Ovary (tissue), 9 donors: ENCODE data around the gene NKX1-1. TPM values are rescaled to one million over a fixed set of nuclear protein-coding genes. Genes with fewer than 3 reads are reported as not detected.

Experiments
- DNase-seq, 5 donors: peaks; one replicate each; pipeline ENCODE4 v3.0.0-alpha.2; 2019 to 2020
- H3K27ac ChIP-seq, 2 donors: fragments of 200-600 bp; one replicate each; pipeline versions ENCODE4 v1.5.1 to v1.8.0; 2019 to 2022
- H3K27me3 ChIP-seq: fragments of 200-600 bp; one replicate; pipeline ENCODE4 v1.8.0; 2022
- H3K36me3 ChIP-seq: fragments of 200-600 bp; sonication (generic); one replicate; pipeline ENCODE4 v1.5.1; 2019
- H3K4me1 ChIP-seq: one replicate; pipeline ENCODE4 v1.8.1; 2013; ENCODE audit warnings: mild to moderate bottlenecking, moderate library complexity; ENCODE audit not compliant: insufficient read depth
- H3K4me3 ChIP-seq: fragments of 200-600 bp; sonication (generic); one replicate; pipeline ENCODE4 v1.5.1; 2017
- H3K9me3 ChIP-seq, 2 donors: fragments of 200-600 bp in 1 of 2; sonication (generic) in 1 of 2; one replicate each; pipeline versions ENCODE4 v1.5.1 to v1.8.1; 2013 to 2019; ENCODE audit warnings: mild to moderate bottlenecking in 1 of 2, moderate library complexity in 1 of 2
- EP300 ChIP-seq: sonication (generic); formaldehyde crosslinking; IDR thresholded peaks from one replicate; pipeline ENCODE4 v1.6.1; 2017; ENCODE audit warnings: antibody characterized with exemption
- POLR2A ChIP-seq: fragments of 450-650 bp; IDR thresholded peaks from one replicate; pipeline ENCODE4 v1.6.1; 2017; ENCODE audit warnings: antibody characterized with exemption, mild to moderate bottlenecking, moderate library complexity
- WGBS, 3 donors: extraction: QIAGEN DNeasy Blood & Tissue Kit in 1 of 3; methylation state at CpG; one replicate each; pipeline versions ENCODE4 v1.1.5 to v1.1.7; 2013 to 2017; 5-methylcytosine and 5-hydroxymethylcytosine counted together
- intact Hi-C, 4 donors: fragments of 100-400 bp; cut with DNase I; formaldehyde crosslinking; loops; one replicate each; pipeline versions ENCODE4 v1.11.0 to v1.15.1; 2022 to 2023
- polyA plus RNA-seq, 2 donors: library from polyadenylated mRNA; stranded (reverse); fragments of 200-250 nt in 1 of 2; fragments of 350-450 nt in 1 of 2; fragmentation: Illumina TruSeq in 1 of 2; extraction: RNeasy Lipid Tissue Mini Kit (QIAGEN cat#74804) in 1 of 2; gene quantifications; one replicate each; pipeline ENCODE4 v1.2.3, GENCODE V29; 2013 to 2014
- total RNA-seq, 7 donors: library from RNA; depleted of rRNA in 2 of 7; stranded (reverse); fragments of >200 nt in 2 of 7; fragmentation: NEBNext Ultra II Directional in 3 of 7; extraction: Animal tissue kit (Norgen Biotek cat#: 25700) in 3 of 7; gene quantifications; one replicate each; pipeline versions ENCODE4 v1.1.0 to v1.2.4, GENCODE V29; 2016 to 2023
- TF ChIP-seq, protein P1 (sequence below), 3 donors: fragments of 450-650 bp in 2 of 3; fragments of 200-600 bp in 1 of 3; IDR thresholded peaks; one replicate each; pipeline versions ENCODE4 v1.5.1 to v1.8.0; 2016 to 2022; ENCODE audit warnings: antibody characterized with exemption in 3 of 3, mild to moderate bottlenecking in 1 of 3
- donor health status: DM: no; HTN: no; CAD: no; lungs with moderate emphysema.
- donor health status: DM: no; HTN: no; CAD: no.
- donor health status: Bipolar disorder and iron deficiency.
- donor health status: DM: yes; HTN: yes; CAD: no.
- donor health status: DM: no; HTN: no; CAD: no.
- donor health status: DM: yes; HTN: yes; CAD: no.

NKX1-1 gene
- total and polyA plus RNA-seq, 9 donors = not detected

DNA sequence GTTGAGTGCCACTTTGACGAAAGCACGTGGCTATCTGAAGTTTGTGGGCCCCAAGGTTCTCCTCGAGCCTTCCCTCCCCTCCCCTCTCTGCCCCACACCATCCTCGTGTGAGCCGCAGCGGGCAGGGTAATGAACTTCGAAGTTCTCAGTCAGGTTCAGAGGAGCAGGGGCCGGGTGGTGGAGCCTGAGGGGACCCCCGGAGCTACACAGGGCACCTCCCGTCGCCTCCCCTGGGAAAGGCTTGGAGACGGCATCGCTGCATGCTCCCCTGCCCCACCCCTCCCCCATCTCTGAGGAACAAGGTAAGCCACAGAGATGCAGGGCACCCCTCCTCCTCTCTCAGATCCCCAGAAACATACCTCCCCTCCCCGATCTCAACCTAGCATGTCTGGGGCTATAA, 2.8 kb upstream of the NKX1-1 start:
- Histone ChIP-seq H3K4me3 (no peak overlapping the region), H3K4me1 (peaks cover 3% of the 10 kb centered on the region), H3K9me3 (no peaks in the 10 kb centered on the region), H3K27ac (no peak overlapping the region), H3K27me3 (peaks cover 11% of the 10 kb centered on the region), H3K36me3 (no peaks in the 10 kb centered on the region)
- no peak for TF ChIP-seq POLR2A
- TF ChIP-seq EP300 = no peak
- TF ChIP-seq, protein P1, sequence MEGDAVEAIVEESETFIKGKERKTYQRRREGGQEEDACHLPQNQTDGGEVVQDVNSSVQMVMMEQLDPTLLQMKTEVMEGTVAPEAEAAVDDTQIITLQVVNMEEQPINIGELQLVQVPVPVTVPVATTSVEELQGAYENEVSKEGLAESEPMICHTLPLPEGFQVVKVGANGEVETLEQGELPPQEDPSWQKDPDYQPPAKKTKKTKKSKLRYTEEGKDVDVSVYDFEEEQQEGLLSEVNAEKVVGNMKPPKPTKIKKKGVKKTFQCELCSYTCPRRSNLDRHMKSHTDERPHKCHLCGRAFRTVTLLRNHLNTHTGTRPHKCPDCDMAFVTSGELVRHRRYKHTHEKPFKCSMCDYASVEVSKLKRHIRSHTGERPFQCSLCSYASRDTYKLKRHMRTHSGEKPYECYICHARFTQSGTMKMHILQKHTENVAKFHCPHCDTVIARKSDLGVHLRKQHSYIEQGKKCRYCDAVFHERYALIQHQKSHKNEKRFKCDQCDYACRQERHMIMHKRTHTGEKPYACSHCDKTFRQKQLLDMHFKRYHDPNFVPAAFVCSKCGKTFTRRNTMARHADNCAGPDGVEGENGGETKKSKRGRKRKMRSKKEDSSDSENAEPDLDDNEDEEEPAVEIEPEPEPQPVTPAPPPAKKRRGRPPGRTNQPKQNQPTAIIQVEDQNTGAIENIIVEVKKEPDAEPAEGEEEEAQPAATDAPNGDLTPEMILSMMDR (IDR thresholded peaks at IDR 0.05) = no peak
- DNase-seq = no peak
- 19 to 30% (median 28%) methylated on average over 14 of the region's 14 CpGs for WGBS, 3 donors
- intact Hi-C loops = no loop called here

DNA sequence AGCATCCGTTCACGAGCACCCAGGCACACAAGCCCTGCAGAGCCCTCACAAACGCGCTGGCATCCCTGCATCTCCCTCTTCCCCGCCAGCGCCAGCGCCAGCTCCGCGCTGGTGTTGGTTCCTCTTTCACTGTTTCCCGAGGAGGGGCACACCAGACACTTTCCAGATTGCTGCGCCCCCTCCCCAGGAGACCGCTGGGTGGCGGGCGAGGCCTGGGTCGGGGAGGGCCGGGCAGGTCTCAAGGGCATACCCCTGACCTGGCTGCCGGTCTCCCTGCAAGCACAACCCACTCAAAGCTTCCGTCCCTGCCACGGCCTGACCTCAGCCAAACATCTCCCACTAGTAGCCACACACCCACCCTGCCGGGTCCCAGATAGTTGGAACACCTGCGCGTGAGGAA, 2.2 kb upstream of the NKX1-1 start:
- H3K4me1 ChIP-seq = peaks cover 3% of the 10 kb centered on the region
- H3K4me3 ChIP-seq = no peak overlapping the region
- H3K27me3 ChIP-seq = peaks cover 11% of the 10 kb centered on the region
- TF ChIP-seq, protein P1 (IDR thresholded peaks at IDR 0.05) = no peak
- TF ChIP-seq POLR2A (no peak), EP300 (no peak)
- H3K27ac ChIP-seq = no peak overlapping the region
- intact Hi-C loops = no loop called here
- H3K9me3 ChIP-seq = no peaks in the 10 kb centered on the region
- WGBS, 3 donors = 5 to 8% (median 8%) methylated on average over 20 to 22 of the region's 22 CpGs
- no peak for DNase-seq
- H3K36me3 ChIP-seq = no peaks in the 10 kb centered on the region

DNA sequence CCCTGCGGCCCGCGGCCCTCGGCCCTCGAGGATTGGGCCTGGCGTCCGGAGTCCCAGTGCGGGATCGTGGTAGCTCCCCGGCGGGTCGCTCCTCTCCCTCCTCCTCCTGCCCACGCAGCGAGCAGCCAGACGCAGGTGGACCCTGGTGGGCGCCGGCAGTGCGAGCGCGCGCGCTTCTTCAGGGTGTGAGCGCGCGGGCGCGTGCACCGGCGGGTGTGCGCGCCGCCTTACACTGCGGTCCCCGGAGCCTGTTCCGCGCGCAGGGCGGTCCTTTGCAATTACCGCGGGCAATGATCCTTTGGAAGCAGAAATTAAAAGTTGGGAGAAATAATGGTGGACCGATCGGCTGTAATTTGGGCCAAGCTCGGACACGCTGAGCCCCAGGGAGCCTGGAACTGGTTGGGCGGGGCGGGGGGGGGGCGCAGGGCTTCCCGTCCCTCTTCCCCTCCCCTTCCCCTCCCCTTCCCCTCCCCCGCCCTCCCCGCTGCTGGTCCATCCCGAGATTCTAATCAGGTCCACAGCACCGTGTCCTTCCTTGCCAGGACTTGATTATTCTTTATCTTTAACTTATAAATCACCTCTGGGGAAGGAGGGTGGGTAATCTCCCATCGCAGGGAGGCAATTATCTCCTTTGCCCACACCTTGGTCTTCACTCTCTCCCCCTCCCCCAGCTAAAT, 1.6 kb upstream of the NKX1-1 start:
- peaks cover 11% of the 10 kb centered on the region for H3K27me3 ChIP-seq
- H3K4me3 ChIP-seq = no peak overlapping the region
- H3K9me3 ChIP-seq = no peaks in the 10 kb centered on the region
- WGBS, 3 donors = 1 to 5% (median 2%) methylated on average over 51 to 53 of the region's 53 CpGs
- DNase-seq = no peak
- TF ChIP-seq, protein P1 (IDR thresholded peaks at IDR 0.05) = no peak
- TF ChIP-seq EP300 (no peak), POLR2A (no peak)
- intact Hi-C loops = no loop called here
- peaks cover 3% of the 10 kb centered on the region for H3K4me1 ChIP-seq
- H3K36me3 ChIP-seq = no peaks in the 10 kb centered on the region
- no peak overlapping the region for H3K27ac ChIP-seq

DNA sequence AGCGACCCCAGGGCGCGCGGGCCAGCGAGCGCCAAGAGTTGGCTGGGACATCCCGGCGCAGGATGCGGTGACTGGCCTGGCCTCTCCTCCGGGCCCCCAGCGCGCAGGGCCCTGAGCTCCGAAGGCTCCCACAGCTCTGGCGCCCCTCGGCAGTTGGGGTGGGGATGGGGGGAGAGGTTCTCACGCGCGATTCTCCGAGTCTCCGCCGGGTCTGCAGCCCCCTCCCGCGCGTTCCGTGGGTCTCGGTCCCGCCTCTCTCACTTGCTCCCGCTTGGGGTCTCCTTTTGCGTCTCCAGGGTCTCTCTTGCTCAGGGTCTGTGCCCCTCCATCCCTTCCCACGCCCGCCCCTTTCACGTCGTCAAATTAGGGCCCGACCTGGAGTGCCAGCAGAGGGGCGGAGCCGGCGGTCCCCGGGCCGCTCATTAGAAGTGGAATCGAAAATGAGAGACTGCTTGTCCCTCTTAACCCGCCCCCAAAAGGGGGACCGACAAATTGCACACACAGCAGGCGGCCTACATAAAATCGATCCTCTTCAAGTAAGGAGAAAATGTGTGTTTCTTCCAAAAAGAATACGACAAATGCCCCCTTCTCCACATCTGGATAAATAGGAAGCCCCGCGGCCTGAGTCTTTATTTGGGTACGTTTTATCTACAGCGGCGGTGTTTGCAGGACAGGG, 877 bp upstream of the NKX1-1 start:
- Histone ChIP-seq H3K4me3 (no peak overlapping the region), H3K27ac (no peak overlapping the region), H3K36me3 (no peaks in the 10 kb centered on the region), H3K27me3 (peaks cover 11% of the 10 kb centered on the region), H3K9me3 (no peaks in the 10 kb centered on the region), H3K4me1 (peaks cover 3% of the 10 kb centered on the region)
- no peak for TF ChIP-seq POLR2A
- no peak for TF ChIP-seq EP300
- TF ChIP-seq, protein P1 (IDR thresholded peaks at IDR 0.05) = no peak
- 4 to 5% (median 5%) methylated on average over 50 of the region's 50 CpGs for WGBS, 3 donors
- DNase-seq = no peak
- intact Hi-C loops = no loop called here
